ENCODE measurements around the gene ABHD2.

DNA sequence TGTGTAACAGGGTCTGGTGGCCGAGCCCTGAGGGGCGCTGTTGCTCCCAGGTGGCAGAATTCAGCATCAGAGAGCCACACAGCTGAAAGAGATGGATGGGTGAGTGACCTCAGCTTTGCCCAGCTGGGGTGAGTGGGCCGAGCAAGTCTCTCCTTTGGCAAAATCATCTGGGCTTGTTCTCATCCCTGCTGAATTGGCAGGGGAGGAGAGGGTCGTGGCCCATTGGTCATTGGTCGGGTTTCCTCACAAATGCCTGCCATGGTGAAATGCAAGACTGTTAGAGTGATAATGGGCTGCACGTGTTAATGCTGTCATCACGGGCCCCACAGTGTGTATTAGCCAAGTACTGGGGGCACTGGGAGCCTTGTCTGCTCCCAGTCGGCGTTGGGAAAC, 15.9 kb downstream of the ABHD2 start:
- TF ChIP-seq, protein P1, sequence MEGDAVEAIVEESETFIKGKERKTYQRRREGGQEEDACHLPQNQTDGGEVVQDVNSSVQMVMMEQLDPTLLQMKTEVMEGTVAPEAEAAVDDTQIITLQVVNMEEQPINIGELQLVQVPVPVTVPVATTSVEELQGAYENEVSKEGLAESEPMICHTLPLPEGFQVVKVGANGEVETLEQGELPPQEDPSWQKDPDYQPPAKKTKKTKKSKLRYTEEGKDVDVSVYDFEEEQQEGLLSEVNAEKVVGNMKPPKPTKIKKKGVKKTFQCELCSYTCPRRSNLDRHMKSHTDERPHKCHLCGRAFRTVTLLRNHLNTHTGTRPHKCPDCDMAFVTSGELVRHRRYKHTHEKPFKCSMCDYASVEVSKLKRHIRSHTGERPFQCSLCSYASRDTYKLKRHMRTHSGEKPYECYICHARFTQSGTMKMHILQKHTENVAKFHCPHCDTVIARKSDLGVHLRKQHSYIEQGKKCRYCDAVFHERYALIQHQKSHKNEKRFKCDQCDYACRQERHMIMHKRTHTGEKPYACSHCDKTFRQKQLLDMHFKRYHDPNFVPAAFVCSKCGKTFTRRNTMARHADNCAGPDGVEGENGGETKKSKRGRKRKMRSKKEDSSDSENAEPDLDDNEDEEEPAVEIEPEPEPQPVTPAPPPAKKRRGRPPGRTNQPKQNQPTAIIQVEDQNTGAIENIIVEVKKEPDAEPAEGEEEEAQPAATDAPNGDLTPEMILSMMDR (IDR thresholded peaks at IDR 0.05): no peak
- TF ChIP-seq POLR2AphosphoS5 (IDR thresholded peaks at IDR 0.05): no peak
- no peak for TF ChIP-seq POLR2A (IDR thresholded peaks at IDR 0.05)
